PC-9 (cell line): Measurements from ENCODE around the gene TRAF4. TPM values are rescaled to one million over a fixed set of nuclear protein-coding genes. Genes with fewer than 3 reads are reported as not detected.

Source experiments
- BruUV-seq: library from RNA; stranded (reverse); fragments of 400-500 nt; replicated peaks from 2 replicates; lab custom pipeline; 2021; lab: Mats Ljungman, UMichigan
- CTCF ChIA-PET: fragments of 300-600 bp; sonication (Branson Sonifier 250); formaldehyde crosslinking; loops from one replicate; lab custom pipeline; 2022; ENCODE audit warnings: antibody characterized with exemption; lab: Charles Lee
- POLR2A ChIA-PET: fragments of 300-600 bp; sonication (Branson Sonifier 250); formaldehyde crosslinking; loops from one replicate; lab custom pipeline; 2022; ENCODE audit warnings: antibody characterized with exemption; ENCODE audit not compliant: unreplicated experiment; lab: Charles Lee
- DNase-seq, 2 experiments: peaks; one replicate each; pipeline versions ENCODE4 v3.0.0 to v3.0.0-alpha.2; 2015 to 2022; ENCODE audit warnings: mixed read lengths in 1 of 2
- H2AFZ ChIP-seq: fragments of 200-600 bp; sonication (generic); 2 replicates; pipeline ENCODE4 v1.8.1; 2017; ENCODE audit warnings: antibody characterized with exemption
- H3F3A ChIP-seq: fragments of 200-600 bp; sonication (generic); 2 replicates; pipeline ENCODE4 v1.8.1; 2017; ENCODE audit warnings: antibody characterized with exemption, mild to moderate bottlenecking, low read depth; ENCODE audit not compliant: insufficient read depth
- H3K27ac ChIP-seq: fragments of 200-600 bp; sonication (generic); 2 replicates; pipeline ENCODE4 v1.6.1; 2016; ENCODE audit warnings: mixed run types
- H3K27me3 ChIP-seq: fragments of 200-600 bp; sonication (generic); 2 replicates; pipeline ENCODE4 v1.6.1; 2016; ENCODE audit warnings: low read depth, mixed run types; ENCODE audit not compliant: insufficient read depth
- H3K36me3 ChIP-seq: fragments of 200-600 bp; sonication (generic); 2 replicates; pipeline ENCODE4 v1.6.1; 2016; ENCODE audit warnings: low read depth, mixed run types
- H3K4me1 ChIP-seq: fragments of 200-600 bp; sonication (generic); replicated peaks from 2 replicates; pipeline ENCODE4 v1.6.1; 2016; ENCODE audit warnings: mixed run types; ENCODE audit not compliant: insufficient read depth
- H3K4me2 ChIP-seq: fragments of 200-600 bp; sonication (generic); 2 replicates; pipeline ENCODE4 v1.6.1; 2017; ENCODE audit warnings: mixed run types
- H3K4me3 ChIP-seq: fragments of 200-600 bp; sonication (generic); 2 replicates; pipeline ENCODE4 v1.6.1; 2016; ENCODE audit warnings: mixed run types
- H3K79me2 ChIP-seq: fragments of 200-600 bp; sonication (generic); 2 replicates; pipeline ENCODE4 v1.6.1; 2017; ENCODE audit warnings: low read depth, mixed run types
- H3K9me2 ChIP-seq: fragments of 200-600 bp; sonication (generic); 2 replicates; pipeline ENCODE4 v1.8.1; 2017; ENCODE audit warnings: mild to moderate bottlenecking; ENCODE audit not compliant: insufficient read depth
- H3K9me3 ChIP-seq: fragments of 200-600 bp; sonication (generic); 2 replicates; pipeline ENCODE4 v1.8.1; 2016; ENCODE audit warnings: low read depth; ENCODE audit not compliant: insufficient read depth
- H4K20me1 ChIP-seq: fragments of 200-600 bp; sonication (generic); 2 replicates; pipeline ENCODE4 v1.8.1; 2017; ENCODE audit not compliant: insufficient read depth
- CTCF ChIP-seq: fragments of 200-600 bp; sonication (generic); conservative IDR thresholded peaks from 2 replicates; pipeline ENCODE4 v1.6.1; 2017; ENCODE audit warnings: mixed run types, antibody characterized with exemption, mild to moderate bottlenecking, moderate library complexity
- EZH2 ChIP-seq: fragments of 200-600 bp; sonication (generic); IDR thresholded peaks from 2 replicates; pipeline ENCODE4 v1.8.0; 2017; ENCODE audit warnings: antibody characterized with exemption, low read depth
- intact Hi-C: fragments of 100-400 bp; cut with micrococcal nuclease; formaldehyde crosslinking; loops from one replicate; pipeline ENCODE4 v1.10.0; 2022; ENCODE audit not compliant: unreplicated experiment
- total RNA-seq: library from RNA; stranded (reverse); gene quantifications from 2 replicates; pipeline ENCODE4 v1.2.3, GENCODE V29; 2021

The TRAF4 gene
- total RNA-seq, 1 experiment from 2014 or later: 159 TPM

GRCh38 chr17:28740406-28741357, 3.1 kb upstream of the TRAF4 start:
- intact Hi-C loops: no loop called here
- no peaks in the 10 kb centered on the region; the same call in 1 of the 2 replicates for H4K20me1 ChIP-seq
- peaks cover 5% of the 10 kb centered on the region for H3K36me3 ChIP-seq
- H3K9me2 ChIP-seq: no peaks in the 10 kb centered on the region
- ChIA-PET POLR2A (no interaction called here), CTCF (no interaction called here)
- no peak overlapping the region for H3K4me3 ChIP-seq
- H3F3A ChIP-seq: peaks cover 36% of the 10 kb centered on the region
- DNase-seq: no peak
- no peaks in the 10 kb centered on the region for H3K27me3 ChIP-seq
- peaks cover 18% of the 10 kb centered on the region for H3K79me2 ChIP-seq
- H3K4me1 ChIP-seq: peaks cover 27% of the 10 kb centered on the region
- H2AFZ ChIP-seq: no peak overlapping the region
- H3K27ac ChIP-seq: no peak overlapping the region
- no TSS peak for BruUV-seq
- H3K9me3 ChIP-seq: no peaks in the 10 kb centered on the region; the same call in 1 of the 2 replicates
- H3K4me2 ChIP-seq: no peak overlapping the region
- no peak for TF ChIP-seq EZH2
- TF ChIP-seq CTCF: no peak

- Histone ChIP-seq H3K79me2 (peaks cover 26% of the 10 kb centered on the region), H3K27ac (peak overlapping the region; percentile 96), H3F3A (peaks cover 45% of the 10 kb centered on the region), H3K27me3 (no peaks in the 10 kb centered on the region), H2AFZ (no peak overlapping the region), H4K20me1 (no peaks in the 10 kb centered on the region; the same call in 1 of the 2 replicates), H3K36me3 (peaks cover 5% of the 10 kb centered on the region), H3K4me3 (no peak overlapping the region), H3K4me2 (peak overlapping the region; percentile 90), H3K9me2 (no peaks in the 10 kb centered on the region), H3K4me1 (peaks cover 32% of the 10 kb centered on the region), H3K9me3 (no peaks in the 10 kb centered on the region; the same call in 1 of the 2 replicates)
- BruUV-seq: no TSS peak
- ChIA-PET POLR2A (no interaction called here), CTCF (interaction anchor here (2.2 kb wide), 1 partner anchor 14 kb away, joined by 28 read pairs; the partner anchor contains the start of genes NEK8 and TLCD1)
- DNase-seq: no peak
- intact Hi-C loops: no loop called here
- no peak for TF ChIP-seq CTCF
- no peak for TF ChIP-seq EZH2
Measured at GRCh38 chr17:28741358-28742349, 2.2 kb upstream of the TRAF4 start.
